Liver (tissue), 3 donors: ENCODE results near the gene ZSCAN25.

Experiments
- GABPA ChIP-seq, 2 donors: IDR thresholded peaks in 1 of 2; conservative IDR thresholded peaks in 1 of 2; 2 replicates each; pipeline ENCODE4 v1.6.1; 2016; ENCODE audit warnings: antibody characterized with exemption in 2 of 2, mild to moderate bottlenecking in 1 of 2, moderate library complexity in 1 of 2
- JUND ChIP-seq, 2 donors: IDR thresholded peaks; 2 replicates each; pipeline ENCODE4 v1.6.1; 2016; ENCODE audit warnings: antibody characterized with exemption in 2 of 2
- RAD21 ChIP-seq, 2 donors: IDR thresholded peaks; 2 replicates each; pipeline ENCODE4 v1.6.1; 2016; ENCODE audit warnings: antibody characterized with exemption in 2 of 2, mild to moderate bottlenecking in 2 of 2
- SP1 ChIP-seq: IDR thresholded peaks from 2 replicates; pipeline ENCODE4 v1.6.1; 2018; ENCODE audit warnings: antibody characterized with exemption, mild to moderate bottlenecking
- TAF1 ChIP-seq: conservative IDR thresholded peaks from 2 replicates; pipeline ENCODE4 v1.6.1; 2016; ENCODE audit warnings: antibody characterized with exemption, mild to moderate bottlenecking
- YY1 ChIP-seq: IDR thresholded peaks from 2 replicates; pipeline ENCODE4 v1.6.1; 2016; ENCODE audit warnings: antibody characterized with exemption, mild to moderate bottlenecking
- TF ChIP-seq, protein P1 (sequence below): fragments of 150-350 bp; IDR thresholded peaks from 2 replicates; pipeline ENCODE4 v1.5.1; 2017; ENCODE audit warnings: improper control_type of control experiment, low read depth, low read length; ENCODE audit not compliant: missing input control
- TF ChIP-seq, protein P2 (sequence below): IDR thresholded peaks from 2 replicates; pipeline ENCODE4 v1.6.1; 2016; ENCODE audit warnings: antibody characterized with exemption, mild to moderate bottlenecking
- TF ChIP-seq, protein P3 (sequence below): IDR thresholded peaks from 2 replicates; pipeline ENCODE4 v1.6.1; 2016; ENCODE audit warnings: antibody characterized with exemption
- TF ChIP-seq, protein P4 (sequence below): IDR thresholded peaks from 2 replicates; pipeline ENCODE4 v1.6.1; 2016; ENCODE audit warnings: antibody characterized with exemption
- donor health status: healthy.
- donor health status: healthy.

DNA sequence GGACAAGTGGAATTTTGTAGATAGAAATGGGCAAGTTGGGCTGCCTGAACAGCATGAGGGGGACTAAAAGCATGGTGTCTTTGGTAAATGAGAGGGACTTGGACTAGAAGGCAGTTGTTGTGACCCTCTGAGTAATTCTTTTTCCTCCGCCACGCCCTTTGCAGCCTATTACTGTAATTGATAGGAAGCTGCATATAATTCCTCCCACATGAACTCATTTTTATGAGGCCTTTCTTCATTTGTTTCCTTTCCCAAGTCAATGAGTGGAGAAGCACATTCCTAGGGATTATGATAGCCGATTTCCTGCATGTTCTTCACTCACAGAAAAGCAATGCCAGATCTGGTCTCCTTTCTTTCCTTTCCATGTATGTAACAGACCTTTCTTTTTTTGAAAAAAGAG is 27.7 kb downstream of the ZSCAN25 start:
- TF ChIP-seq, protein P1, sequence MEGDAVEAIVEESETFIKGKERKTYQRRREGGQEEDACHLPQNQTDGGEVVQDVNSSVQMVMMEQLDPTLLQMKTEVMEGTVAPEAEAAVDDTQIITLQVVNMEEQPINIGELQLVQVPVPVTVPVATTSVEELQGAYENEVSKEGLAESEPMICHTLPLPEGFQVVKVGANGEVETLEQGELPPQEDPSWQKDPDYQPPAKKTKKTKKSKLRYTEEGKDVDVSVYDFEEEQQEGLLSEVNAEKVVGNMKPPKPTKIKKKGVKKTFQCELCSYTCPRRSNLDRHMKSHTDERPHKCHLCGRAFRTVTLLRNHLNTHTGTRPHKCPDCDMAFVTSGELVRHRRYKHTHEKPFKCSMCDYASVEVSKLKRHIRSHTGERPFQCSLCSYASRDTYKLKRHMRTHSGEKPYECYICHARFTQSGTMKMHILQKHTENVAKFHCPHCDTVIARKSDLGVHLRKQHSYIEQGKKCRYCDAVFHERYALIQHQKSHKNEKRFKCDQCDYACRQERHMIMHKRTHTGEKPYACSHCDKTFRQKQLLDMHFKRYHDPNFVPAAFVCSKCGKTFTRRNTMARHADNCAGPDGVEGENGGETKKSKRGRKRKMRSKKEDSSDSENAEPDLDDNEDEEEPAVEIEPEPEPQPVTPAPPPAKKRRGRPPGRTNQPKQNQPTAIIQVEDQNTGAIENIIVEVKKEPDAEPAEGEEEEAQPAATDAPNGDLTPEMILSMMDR, result no peak
- TF ChIP-seq RAD21 (IDR thresholded peaks at IDR 0.05) (no peak), GABPA (IDR thresholded peaks at IDR 0.05 in 1 of 2, conservative IDR thresholded peaks at IDR 0.05 in 1 of 2) (no peak), TAF1 (no peak), JUND (IDR thresholded peaks at IDR 0.05) (no peak), YY1 (no peak), SP1 (no peak)
- TF ChIP-seq, protein P2, sequence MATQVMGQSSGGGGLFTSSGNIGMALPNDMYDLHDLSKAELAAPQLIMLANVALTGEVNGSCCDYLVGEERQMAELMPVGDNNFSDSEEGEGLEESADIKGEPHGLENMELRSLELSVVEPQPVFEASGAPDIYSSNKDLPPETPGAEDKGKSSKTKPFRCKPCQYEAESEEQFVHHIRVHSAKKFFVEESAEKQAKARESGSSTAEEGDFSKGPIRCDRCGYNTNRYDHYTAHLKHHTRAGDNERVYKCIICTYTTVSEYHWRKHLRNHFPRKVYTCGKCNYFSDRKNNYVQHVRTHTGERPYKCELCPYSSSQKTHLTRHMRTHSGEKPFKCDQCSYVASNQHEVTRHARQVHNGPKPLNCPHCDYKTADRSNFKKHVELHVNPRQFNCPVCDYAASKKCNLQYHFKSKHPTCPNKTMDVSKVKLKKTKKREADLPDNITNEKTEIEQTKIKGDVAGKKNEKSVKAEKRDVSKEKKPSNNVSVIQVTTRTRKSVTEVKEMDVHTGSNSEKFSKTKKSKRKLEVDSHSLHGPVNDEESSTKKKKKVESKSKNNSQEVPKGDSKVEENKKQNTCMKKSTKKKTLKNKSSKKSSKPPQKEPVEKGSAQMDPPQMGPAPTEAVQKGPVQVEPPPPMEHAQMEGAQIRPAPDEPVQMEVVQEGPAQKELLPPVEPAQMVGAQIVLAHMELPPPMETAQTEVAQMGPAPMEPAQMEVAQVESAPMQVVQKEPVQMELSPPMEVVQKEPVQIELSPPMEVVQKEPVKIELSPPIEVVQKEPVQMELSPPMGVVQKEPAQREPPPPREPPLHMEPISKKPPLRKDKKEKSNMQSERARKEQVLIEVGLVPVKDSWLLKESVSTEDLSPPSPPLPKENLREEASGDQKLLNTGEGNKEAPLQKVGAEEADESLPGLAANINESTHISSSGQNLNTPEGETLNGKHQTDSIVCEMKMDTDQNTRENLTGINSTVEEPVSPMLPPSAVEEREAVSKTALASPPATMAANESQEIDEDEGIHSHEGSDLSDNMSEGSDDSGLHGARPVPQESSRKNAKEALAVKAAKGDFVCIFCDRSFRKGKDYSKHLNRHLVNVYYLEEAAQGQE, result no peak
- TF ChIP-seq, protein P3, sequence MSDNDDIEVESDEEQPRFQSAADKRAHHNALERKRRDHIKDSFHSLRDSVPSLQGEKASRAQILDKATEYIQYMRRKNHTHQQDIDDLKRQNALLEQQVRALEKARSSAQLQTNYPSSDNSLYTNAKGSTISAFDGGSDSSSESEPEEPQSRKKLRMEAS, result no peak
- TF ChIP-seq, protein P4, sequence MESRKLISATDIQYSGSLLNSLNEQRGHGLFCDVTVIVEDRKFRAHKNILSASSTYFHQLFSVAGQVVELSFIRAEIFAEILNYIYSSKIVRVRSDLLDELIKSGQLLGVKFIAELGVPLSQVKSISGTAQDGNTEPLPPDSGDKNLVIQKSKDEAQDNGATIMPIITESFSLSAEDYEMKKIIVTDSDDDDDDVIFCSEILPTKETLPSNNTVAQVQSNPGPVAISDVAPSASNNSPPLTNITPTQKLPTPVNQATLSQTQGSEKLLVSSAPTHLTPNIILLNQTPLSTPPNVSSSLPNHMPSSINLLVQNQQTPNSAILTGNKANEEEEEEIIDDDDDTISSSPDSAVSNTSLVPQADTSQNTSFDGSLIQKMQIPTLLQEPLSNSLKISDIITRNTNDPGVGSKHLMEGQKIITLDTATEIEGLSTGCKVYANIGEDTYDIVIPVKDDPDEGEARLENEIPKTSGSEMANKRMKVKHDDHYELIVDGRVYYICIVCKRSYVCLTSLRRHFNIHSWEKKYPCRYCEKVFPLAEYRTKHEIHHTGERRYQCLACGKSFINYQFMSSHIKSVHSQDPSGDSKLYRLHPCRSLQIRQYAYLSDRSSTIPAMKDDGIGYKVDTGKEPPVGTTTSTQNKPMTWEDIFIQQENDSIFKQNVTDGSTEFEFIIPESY, result no peak
